ENCODE measurements around the gene UNC5B. TPM values are rescaled to one million over a fixed set of nuclear protein-coding genes. Genes with fewer than 3 reads are reported as not detected.
A peak's percentile ranks its signal among the peaks of the same experiment; 100 is the strongest.

Gene UNC5B
- total RNA-seq, 1 experiment from 2014 or later, result 49.6 TPM

GRCh38 chr10:71343392-71343773 lies 131.0 kb downstream of the UNC5B start:
- ATAC-seq, result no peak
- CTCF ChIA-PET, result interaction anchor here (0.5 to 7.8 kb wide), 9 partner anchors 8 to 364 kb away, joined by 3 to 54 read pairs (median 6); partner anchors contain the start of gene SLC29A3
- Mint-ChIP-seq H3K4me3 (no peak overlapping the region), H3K9me3 (no peaks in the 10 kb centered on the region), H3K4me1 (peaks cover 68% of the 10 kb centered on the region), H3K36me3 (no peaks in the 10 kb centered on the region; the same call in none of the 2 replicates), H3K27me3 (ENCODE audit: low read depth) (no peaks in the 10 kb centered on the region), H3K27ac (peak overlapping the region; percentile 89; the same call in 1 of the 2 replicates)
- no peak for DNase-seq (ENCODE audit: low spot score)
- TF ChIP-seq GABPB1 (CRISPR knock-in tag; IDR thresholded peaks at IDR 0.05), result no peak
- TF ChIP-seq IRF1 (CRISPR knock-in tag; IDR thresholded peaks at IDR 0.05), result no peak
- TF ChIP-seq ZNF671 (CRISPR knock-in tag; IDR thresholded peaks at IDR 0.05), result no peak
- no peak for TF ChIP-seq ETV6 (CRISPR knock-in tag; IDR thresholded peaks at IDR 0.05)
- no peak for TF ChIP-seq ZNF317 (CRISPR knock-in tag; IDR thresholded peaks at IDR 0.05; ENCODE audit: borderline replicate concordance, low read depth)
- POLR2A ChIA-PET, result interaction anchor here (1.6 kb wide), 1 partner anchor 8 kb away, joined by 7 read pairs; no protein-coding TSS in a partner anchor

- no peaks in the 10 kb centered on the region; the same call in 1 of the 2 replicates for H3K27me3 Mint-ChIP-seq (ENCODE audit: low read depth)
- TF ChIP-seq TP53 (CRISPR knock-in tag; IDR thresholded peaks at IDR 0.05), result 0 out of 2 replicates have a peak, but pooled peaks have one; percentile 44
- 0 out of 2 replicates have a peak, but pooled peaks have one; percentile 36 for TF ChIP-seq CREM (CRISPR knock-in tag; IDR thresholded peaks at IDR 0.05)
- TF ChIP-seq, protein P1, sequence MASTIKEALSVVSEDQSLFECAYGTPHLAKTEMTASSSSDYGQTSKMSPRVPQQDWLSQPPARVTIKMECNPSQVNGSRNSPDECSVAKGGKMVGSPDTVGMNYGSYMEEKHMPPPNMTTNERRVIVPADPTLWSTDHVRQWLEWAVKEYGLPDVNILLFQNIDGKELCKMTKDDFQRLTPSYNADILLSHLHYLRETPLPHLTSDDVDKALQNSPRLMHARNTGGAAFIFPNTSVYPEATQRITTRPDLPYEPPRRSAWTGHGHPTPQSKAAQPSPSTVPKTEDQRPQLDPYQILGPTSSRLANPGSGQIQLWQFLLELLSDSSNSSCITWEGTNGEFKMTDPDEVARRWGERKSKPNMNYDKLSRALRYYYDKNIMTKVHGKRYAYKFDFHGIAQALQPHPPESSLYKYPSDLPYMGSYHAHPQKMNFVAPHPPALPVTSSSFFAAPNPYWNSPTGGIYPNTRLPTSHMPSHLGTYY (CRISPR knock-in tag; IDR thresholded peaks at IDR 0.05), result peak; percentile 45; the same call in 1 of the 2 replicates
- 0 out of 2 replicates have a peak, but pooled peaks have one; percentile 10 for TF ChIP-seq FOXK1 (CRISPR knock-in tag; IDR thresholded peaks at IDR 0.05)
- TF ChIP-seq ZNF423 (CRISPR knock-in tag; IDR thresholded peaks at IDR 0.05), result peak; percentile 86
- TF ChIP-seq ZNF263 (CRISPR knock-in tag; IDR thresholded peaks at IDR 0.05; ENCODE audit: low read depth), result no peak
- peak; percentile 85 for TF ChIP-seq USF2 (CRISPR knock-in tag; IDR thresholded peaks at IDR 0.05)
- TF ChIP-seq E2F5 (CRISPR knock-in tag; IDR thresholded peaks at IDR 0.05), result no peak
- 0 out of 2 replicates have a peak, but pooled peaks have one; percentile 17 for TF ChIP-seq SP1 (CRISPR knock-in tag; conservative IDR thresholded peaks at IDR 0.05)
- TF ChIP-seq USF1 (CRISPR knock-in tag; IDR thresholded peaks at IDR 0.05), result peak; percentile 76
- TF ChIP-seq ETV6 (CRISPR knock-in tag; IDR thresholded peaks at IDR 0.05), result peak; percentile 32
- no peak for TF ChIP-seq ZNF219 (CRISPR knock-in tag; IDR thresholded peaks at IDR 0.05; ENCODE audit: borderline replicate concordance)
- TF ChIP-seq FOXP4 (CRISPR knock-in tag; IDR thresholded peaks at IDR 0.05), result peak; percentile 15; the same call in 1 of the 2 replicates
- peak overlapping the region; percentile 89 for H3K27ac Mint-ChIP-seq
- H3K4me3 Mint-ChIP-seq, result peak overlapping the region; percentile 38
- ChIA-PET CTCF (interaction anchor here (0.5 to 7.8 kb wide), 20 partner anchors 9 to 552 kb away, joined by 3 to 54 read pairs (median 6); partner anchors contain the start of genes CDH23 and SLC29A3), POLR2A (interaction anchor here (1.6 kb wide), 1 partner anchor 9 kb away, joined by 7 read pairs; no protein-coding TSS in a partner anchor)
- DNase-seq (ENCODE audit: low spot score) (peak; percentile 59), ATAC-seq (peak; percentile 93)
- no peaks in the 10 kb centered on the region for H3K9me3 Mint-ChIP-seq
- H3K4me1 Mint-ChIP-seq, result peaks cover 72% of the 10 kb centered on the region
- no peaks in the 10 kb centered on the region; the same call in none of the 2 replicates for H3K36me3 Mint-ChIP-seq
Measured at GRCh38 chr10:71344154-71344925, 132.0 kb downstream of the UNC5B start.

Data from WTC11 (cell line).